NCI-H1048 (cell line): ENCODE results near the gene FST.

ENCODE experiments used
- DNase-seq: peaks from one replicate; lab custom pipeline; 2025; lab: John Stamatoyannopoulos, UW

The FST gene

GRCh38 chr5:53475320-53475719 lies 5.1 kb upstream of the FST start:
- no peak for DNase-seq

- no peak for DNase-seq
Measured at GRCh38 chr5:53476019-53476418, 4.4 kb upstream of the FST start.

- no peak for DNase-seq
Measured at GRCh38 chr5:53476531-53477480, 3.6 kb upstream of the FST start.

DNA sequence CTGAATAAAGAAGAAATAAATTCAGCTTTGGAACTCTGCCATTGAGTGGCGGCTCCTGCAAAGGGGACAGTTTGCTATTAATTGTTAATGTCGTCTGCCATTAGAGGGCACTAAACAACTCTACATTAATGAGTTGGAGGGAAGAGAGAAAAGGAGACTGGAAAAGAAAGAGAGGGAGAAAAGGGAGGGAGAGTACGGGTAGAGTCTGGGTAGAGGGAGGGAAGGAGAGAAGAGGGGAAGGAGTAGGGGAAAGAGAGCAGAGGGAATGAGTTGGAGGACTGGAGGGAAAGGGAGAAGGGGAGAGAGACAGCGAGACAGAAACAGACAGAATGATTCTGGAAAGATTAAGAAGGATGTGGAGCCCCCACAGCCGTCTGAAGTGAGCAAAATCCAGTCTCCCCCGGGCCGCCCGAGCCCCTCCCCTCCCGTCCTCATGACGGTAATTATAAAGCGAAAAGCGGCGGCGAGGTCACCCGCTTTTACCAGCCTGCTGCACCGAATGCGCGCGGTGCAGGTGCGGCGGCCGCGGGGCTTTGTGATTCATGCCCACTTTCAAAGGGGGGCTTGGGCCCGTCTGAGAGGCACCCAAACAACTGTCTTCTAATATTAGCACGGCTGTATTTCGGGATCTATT lies 1.9 kb upstream of the FST start:
- DNase-seq, result no peak

GRCh38 chr5:53479045-53479589 lies 1.3 kb upstream of the FST start:
- DNase-seq, result no peak

GRCh38 chr5:53479590-53480415 lies 626 bp upstream of the FST start:
- no peak for DNase-seq

DNA sequence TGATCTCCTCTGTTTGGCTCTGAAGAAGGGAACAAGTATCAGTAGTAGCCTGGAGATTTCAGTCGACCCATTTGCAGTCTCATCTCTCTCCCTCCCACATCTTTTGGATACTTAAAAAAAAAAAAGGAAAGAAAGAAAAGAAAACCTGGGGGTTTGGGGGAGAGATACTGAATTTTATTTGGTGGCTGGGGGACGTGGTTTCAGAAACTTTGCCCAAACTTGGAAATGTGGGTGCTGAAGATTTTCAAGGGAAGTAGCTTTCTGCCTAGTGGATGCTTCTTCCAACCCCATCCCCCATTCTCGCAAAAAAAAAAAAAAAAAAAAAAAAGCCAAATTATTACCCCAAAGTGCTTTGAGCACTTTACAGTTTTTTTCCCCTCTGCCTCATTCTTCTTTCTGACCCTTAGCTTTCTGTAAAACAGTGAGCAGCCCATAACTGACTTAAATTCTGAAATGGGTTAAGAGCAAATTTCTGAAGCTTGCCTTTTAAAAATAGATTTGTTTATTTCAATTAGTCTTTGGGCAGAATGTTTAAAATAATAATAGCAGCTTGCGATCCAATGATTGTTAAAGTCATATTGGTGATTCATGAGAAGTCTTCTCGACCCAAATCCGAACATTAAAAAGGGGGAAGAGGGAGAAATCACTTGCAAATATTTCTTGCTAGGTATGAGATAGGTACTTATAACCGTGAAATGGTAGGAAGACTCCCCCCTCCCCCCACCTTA lies 894 bp downstream of the FST start:
- DNase-seq, result no peak

- no peak for DNase-seq
Measured at GRCh38 chr5:53481887-53482716, 1.7 kb downstream of the FST start.

- DNase-seq, result no peak
Measured at GRCh38 chr5:53482717-53483638, 2.5 kb downstream of the FST start.

DNA sequence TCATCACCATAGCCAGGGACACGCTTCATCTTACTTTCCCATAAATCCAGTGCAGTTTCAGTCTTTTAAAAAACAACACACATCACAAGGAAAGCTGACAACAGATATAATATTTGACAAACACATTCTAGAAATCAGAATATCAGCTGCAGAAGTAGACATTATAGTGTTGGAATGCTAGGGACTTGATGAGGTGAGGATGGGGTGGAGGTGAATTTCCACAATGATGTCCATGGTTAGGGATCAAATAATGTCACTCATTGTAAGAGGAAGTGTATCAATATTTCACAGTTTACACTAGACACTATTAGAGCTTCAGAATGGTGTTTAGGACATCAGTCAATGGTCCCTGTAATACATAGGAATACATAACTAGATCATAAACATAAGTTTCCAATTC lies 7.0 kb downstream of the FST start:
- no peak for DNase-seq

GRCh38 chr5:53488195-53488722 lies 7.8 kb downstream of the FST start:
- no peak for DNase-seq

DNA sequence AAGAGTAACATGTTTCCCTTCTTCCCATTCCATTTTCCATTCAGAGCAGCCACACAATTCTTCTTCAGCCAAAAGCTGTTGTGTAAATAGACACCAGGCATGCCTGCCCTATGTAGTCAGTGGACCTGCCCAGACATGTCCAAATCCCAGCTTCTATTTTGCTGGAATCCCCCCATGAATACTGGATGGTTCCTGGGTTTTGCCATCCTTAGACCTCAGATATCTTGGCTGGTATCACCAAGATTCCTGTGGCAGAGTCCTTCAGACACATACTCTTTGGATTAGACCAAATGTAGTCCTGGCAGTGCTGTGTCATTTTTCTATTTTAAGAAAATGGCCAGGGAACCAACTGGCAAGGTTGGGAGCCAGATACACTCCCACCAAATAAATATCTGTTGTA lies 10.3 kb downstream of the FST start:
- no peak for DNase-seq

DNA sequence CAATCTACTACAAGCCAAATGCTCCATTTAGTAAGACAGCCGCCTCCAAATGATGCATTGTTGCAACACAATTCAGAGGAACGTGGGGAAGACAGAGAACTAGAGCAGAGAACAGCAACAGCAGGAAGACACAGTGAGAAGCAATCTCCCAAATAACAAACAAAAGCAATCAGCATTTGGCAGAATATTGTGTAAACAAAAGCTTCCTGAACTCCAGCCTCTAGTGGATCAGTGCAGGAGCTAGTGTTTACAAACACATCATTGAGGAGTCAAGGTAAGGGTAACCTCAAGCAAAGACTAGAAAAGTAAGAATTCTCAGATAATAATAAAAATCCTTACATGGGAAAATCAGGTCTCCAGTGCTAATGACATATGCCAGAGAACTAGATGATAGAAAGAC lies 20.6 kb downstream of the FST start:
- DNase-seq, result no peak

DNA sequence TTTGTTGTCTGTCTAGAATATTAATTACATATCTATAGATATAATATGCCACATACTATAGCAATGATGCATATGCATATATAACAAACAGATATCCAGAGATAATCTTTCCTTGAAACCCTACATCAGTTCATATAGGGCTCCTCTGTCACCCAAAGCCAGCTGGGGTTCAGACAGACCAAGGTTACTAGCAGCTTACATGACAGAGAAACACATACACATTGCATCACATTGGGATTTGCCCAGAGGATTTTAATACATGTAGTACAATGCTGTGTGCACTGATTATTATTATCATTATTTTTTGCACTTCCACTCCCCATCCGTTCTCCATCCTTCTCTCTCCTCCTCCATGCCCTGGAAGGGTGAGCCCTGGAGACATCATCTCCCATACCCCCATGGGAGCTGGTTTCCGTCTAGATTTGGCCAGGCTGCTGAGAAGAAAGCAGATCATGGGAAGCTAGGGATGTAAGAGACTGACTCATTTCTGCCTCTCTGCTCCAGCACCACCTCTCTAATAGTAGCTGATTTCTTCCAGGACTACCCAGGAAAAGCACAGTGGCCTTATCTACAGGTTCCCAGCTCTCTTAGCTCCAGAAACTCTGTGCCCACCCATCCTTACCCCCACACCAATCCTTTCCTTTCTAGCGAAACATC lies 23.3 kb downstream of the FST start:
- DNase-seq, result no peak

DNA sequence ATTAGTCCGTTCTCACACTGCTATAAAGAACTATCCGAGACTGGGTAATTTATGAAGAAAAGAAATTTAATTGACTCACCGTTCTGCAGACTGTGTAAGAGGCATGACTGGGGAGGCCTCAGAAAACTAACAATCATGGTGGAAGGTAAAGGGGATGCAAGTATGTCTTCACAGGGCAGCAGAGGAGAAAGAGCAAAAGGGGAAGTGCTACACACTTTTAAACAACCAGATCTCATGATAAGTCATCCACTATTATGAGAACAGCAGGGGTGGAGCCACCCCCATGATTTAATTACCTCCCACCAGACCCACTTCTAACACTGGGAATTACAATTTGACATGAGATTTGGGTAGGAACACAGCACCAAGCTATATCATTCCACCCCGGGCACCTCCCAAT lies 26.6 kb downstream of the FST start:
- no peak for DNase-seq

DNA sequence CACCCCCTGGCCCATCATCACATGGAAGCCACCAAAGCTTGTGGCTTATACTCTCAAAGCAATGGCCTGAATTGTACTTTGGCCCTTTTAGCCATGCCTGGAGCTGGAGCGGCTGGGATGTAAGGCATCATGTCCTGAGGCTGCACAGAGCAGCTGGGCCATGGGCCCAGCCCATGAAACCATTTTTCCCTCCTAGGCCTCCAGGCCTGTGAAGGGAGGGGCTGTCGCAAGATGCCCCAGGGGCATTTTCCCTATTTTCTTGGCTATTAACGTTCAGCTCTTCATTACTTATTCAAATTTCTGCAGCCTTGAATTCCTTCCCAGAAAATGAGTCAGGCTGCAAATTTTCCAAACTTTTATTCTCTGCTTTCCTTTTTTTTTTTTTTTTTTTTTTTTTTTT lies 27.7 kb downstream of the FST start:
- DNase-seq, result no peak

DNA sequence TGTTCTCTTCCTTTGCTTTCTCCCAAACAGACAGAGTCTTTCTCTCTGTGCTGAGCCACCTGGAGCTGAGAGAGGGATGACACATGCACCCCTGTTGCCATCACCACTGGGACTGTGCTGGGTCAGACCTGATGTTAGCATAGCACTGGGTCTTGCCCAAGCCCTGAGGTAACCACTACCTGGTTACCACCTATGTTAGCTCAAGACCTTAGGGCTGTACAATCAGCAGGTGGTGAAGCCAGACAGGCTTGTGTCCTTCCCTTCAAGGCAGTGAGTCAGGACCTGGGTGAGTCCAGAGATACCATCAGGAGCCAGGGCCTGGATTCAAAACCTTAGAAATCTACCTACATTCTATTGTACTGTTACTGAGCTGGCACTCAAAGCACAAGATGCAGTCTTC lies 32.1 kb downstream of the FST start:
- DNase-seq, result no peak

DNA sequence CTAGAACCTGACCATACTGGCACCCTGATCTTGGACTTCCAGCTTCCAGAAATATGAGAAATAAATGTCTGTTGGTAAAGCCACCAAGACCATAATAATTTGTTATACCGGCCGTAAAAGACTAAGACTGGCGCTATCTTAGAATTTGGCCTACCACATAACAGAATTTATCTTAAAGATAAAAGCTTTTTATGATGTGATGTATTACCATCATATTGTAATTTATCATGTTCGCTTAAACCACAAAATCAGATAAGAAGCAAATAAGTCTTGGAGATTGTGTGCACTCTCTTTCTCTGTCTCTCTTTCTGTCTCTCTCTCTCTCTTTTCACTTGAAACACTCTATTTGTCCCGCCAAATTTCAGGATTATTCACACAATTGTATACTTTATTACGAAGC lies 35.6 kb downstream of the FST start:
- DNase-seq, result no peak

GRCh38 chr5:53520813-53521212 lies 40.4 kb downstream of the FST start:
- DNase-seq, result no peak
